NK-92 (cell line): ENCODE measurements around the gene CTAG1A.
"Not testable (repeated sequence)": the region's sequence is repeated elsewhere in the genome, so short reads cannot be mapped to it uniquely, and the experiment has no call there.

Experiments used
- DNase-seq: peaks from one replicate; lab custom pipeline; 2025; ENCODE audit not compliant: unreplicated experiment; lab: John Stamatoyannopoulos, UW

The CTAG1A gene

DNA sequence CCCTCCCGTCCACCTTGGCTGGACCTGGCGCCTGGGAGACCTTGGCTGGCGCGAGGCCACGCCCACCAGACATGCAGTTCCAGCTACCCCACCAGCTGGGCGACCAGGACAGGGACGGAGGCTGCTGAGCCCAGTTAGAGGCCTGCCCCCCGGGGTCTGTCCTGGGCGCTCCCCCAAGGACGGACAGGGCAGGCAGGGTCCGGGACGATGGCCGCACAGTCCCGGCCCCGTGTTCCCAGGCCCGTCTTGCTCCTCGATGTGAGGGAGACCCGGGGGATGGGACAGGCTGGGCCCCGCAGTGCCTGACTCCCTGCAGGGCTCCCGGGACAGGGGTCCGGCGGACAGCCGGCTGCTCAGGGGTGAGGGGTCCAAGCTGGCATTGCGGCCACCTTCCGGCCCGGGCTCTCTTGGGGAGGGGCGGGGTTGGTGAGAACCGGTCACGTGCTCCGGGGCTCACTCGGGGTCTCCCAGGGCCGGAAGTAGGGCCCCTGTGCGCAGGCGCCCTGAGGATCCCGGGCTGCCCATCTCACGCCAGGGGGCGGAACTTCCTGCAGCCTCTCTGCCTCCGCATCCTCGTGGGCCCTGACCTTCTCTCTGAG lies at the start of gene CTAG1A:
TSS of gene CTAG1A (plus strand) at position 549 of the 599 bp plus-strand sequence. CDS start 74 bp downstream, outside the sequence.
- not testable (repeated sequence) for DNase-seq

DNA sequence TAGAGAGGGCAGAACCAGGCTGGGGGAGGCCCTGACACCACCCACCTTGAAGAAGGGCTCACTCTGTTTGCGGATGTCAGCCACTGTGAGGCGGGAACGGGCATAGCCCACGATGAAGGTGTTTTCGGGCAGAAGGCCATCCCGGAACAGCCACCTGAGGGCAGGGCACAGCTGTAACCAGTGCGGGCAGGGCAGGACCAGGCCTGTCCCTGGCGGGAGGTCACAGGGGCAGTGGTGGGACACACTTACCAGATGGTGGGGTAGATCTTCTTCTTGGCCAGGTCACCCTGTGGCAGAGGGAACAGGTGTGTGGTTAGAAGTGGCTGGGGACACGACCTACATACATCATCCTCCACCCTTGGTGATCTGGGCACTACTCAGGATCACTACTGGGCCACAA lies 49.0 kb upstream of the CTAG1A start:
- DNase-seq = no peak

DNA sequence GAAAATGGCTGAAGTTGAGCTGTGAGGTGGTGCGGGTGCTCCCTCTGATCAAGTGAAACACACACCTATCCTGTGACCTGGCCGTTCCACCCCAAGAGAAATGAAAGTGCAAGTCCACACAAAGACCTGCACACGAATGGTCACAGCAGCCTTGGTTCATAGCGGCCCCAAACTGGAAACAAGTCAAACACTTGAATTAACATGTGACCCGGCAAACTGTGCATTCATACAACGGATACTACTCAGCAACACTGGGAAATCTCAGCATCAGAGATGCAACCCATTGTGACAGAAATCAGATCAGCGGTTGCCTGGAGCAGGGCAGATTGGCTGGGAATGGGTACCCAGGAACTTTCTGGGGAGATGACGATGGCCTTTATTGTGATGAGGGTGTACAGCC lies 45.9 kb upstream of the CTAG1A start:
- no peak for DNase-seq

DNA sequence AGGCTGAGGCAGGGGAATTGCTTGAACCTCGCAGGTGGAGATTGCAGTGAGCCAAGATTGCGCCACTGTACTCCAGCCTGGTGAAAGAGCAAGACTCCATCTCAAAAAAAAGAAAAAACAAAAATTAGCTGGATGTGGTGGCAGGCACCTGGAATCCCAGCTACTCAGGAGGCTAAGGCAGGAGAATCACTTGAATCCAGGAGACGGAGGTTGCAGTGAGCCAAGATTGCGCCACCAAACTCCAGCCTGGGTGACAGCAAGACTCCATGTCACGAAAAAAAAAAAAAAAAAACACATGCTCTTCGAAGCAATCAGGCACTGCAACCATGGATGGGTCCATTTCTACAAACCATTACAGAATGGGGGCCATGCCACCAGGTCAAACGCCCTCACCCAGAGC lies 44.6 kb upstream of the CTAG1A start:
- not testable (repeated sequence) for DNase-seq

DNA sequence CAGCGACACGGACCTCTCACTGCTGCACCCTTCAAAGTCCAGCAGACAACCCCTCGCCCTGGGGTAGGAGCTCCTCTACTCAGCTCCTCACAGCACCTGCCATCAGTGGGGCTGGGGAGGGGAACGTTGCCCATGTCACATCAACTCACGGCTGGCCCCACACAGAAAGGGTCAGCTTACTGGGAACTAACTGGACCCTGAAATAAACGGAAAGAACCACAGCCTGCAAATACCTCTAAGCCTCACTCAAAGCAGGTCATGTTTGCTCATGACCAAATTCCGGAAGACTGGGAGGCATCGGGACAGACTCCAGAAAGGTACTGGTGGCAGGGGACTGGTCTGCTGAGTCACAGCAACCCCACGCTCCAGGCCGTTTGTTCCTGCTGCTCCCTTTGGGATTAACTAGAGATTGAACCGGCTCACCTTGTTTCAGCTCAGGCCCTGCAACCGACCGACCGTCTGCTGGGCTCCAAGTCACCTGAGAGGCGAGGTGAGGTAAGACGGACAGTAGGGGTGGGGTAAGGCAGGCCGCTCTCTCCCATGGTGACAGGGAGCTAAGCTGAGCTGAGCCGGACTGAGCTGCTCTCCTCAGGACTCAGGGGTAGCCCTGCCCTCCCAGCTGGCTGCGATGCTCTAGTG lies 43.9 kb upstream of the CTAG1A start:
- DNase-seq = no peak

DNA sequence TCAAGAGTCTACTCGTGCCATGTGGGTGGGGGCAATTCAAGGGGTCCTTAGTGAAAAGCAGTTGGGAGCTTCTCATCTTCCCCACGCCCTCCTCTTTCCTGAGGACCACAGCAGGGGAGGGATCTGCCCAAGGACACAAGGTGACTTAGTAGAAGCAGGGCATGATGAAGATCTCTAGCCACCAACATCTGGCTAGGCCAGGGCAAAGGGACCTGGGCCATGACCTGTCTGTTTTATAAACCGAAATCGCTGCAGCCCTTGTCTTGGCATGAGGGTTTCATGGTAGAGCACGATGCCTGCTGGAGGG lies 43.4 kb upstream of the CTAG1A start:
- DNase-seq = no peak

DNA sequence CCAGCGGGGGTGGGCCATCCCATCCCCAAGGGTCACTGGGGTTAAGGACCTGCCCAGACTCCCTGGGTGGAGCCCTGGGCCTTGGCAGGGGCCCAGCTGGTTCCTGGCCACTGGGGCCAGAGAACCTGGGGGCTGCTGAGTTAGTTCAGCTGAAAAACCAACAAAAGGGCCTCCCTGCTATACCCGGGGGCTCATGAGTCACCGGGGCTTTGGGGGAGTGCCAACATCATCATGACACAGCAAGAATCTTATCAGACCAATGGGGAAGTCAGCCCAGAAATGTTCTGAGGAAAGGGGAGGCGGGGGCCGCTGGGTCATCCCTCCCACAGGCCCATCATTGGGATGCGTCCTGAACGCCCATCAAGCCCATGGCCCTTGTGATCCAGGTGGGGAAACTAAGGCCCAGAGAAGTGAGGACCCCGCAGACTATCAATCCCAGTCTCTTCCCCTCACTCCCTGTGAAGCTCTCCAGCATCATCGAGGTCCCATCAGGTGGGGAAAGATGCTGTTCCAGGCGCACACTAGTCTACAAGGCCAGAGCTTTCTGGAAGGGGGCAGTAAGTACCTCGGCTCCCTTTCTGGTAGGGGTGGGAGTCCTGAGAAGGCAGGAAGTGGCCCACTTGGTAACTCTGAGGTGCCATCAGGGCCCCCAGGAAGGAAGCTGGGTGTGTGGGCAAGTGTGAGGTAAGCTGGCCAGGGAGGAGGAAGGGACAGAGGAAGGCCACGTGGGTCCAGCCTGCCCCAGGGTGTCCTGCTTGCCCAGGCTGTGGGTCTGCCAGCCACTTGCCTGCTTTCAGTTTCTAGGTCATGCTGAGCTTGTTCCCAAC lies 42.8 kb upstream of the CTAG1A start:
- no peak for DNase-seq

DNA sequence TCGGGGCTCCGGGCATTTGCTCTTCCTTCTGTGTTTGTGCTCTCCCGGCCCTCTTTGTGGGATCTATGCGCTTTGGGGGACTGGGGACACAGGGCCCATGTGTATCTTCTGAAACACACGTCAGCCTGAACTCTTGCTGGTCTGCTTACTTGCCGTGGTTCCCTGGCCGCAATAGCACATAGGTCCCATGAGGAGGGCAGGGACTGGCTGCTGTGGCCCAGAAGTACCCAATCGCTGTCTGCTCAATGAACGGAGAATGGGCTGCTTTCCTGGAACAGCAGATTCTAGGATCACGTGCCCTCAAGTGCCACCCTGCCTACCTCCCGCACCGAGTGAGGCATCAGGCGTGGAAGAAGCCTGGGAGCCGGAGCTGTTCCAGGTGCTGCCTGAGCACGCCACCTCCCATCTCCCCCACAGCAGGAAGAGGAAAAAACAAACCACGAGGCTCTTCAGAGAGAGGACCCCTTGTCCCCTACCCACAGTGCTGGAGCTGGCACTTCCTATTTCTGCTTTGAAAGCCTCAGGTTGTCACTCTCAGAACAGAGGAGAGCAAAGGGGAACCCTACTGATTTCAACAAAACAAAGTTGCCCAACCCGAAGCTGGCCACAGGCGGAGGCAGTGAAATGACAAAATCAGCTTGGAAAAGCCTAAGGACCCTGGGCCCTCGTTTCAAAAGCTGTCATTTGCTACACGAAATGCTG lies 42.1 kb upstream of the CTAG1A start:
- no peak for DNase-seq

DNA sequence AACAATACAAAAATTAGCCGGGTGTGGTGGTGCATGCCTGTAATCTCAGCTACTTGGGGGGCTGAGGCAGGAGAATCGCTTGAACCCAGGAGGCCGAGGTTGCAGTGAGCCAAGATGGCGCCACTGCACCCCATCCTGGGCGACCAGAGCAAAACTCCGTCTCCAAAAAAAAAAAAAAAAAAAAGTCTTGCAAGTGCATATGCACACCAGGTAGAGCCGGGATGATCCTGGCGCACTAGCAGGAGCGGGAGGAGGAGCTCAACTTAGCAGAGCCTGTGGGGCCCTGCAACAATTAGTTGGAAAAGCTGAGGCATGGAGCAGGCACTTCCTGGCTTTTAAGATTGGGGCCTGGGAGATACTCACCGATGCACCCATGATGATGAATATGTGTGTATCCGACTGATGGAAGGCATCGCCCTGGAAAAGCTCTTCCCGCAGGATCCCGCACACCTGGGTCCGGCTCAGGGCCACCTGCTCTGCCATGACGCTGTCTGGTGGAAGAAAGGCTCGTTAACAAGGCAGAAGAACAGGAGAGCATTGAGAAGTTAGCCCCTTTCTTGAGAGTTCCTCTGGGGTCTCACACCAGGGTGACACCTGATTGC lies 39.2 kb upstream of the CTAG1A start:
- no peak for DNase-seq

DNA sequence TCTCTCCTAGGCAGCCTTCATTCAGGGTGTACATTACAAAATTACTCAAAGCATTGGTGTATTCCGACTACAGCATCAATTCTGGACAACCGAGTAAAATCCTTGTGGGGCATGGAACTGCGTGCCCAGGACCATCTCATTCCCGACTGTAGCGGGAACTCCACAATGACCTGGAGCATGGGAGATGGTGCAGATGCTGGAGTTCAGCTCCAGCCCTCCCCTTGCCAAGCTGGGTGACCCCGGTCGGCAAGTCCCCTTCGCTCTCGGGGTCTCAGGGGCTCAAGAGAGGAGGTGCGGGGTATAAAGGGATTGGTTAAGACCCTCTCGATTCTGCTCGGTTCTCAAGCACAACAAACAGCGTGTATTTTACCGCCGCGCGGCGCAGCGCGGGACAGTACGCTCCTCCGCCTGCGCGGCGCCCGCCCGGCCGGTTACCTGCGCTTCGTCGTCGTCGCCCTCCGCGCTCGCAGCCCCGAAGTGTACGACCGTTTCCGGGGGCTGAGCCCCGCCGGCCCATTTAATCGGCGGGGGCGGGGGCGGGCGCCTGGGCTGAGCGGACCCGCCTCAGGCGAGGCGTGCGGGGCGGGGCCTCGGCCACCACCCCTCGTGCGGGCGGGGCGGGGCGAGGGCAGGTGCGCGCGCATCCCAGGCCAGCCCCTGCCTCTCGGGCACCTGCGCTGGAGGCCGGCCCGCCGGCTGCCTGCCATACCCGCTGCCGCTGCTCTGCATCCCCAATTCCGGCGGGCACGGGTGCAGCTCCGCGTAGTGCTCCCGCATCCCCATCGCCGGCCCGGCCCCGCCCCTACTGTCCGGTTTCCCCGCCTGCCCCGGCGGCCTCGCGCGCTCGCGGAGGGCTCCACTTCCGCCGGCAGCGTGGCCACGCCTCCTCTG lies 38.3 kb upstream of the CTAG1A start, which contains the start of gene G6PD:
TSS of gene G6PD (minus strand) at position 493 of the 891 bp plus-strand sequence. CDS start 691 bp downstream, outside the sequence.
- DNase-seq = no peak

DNA sequence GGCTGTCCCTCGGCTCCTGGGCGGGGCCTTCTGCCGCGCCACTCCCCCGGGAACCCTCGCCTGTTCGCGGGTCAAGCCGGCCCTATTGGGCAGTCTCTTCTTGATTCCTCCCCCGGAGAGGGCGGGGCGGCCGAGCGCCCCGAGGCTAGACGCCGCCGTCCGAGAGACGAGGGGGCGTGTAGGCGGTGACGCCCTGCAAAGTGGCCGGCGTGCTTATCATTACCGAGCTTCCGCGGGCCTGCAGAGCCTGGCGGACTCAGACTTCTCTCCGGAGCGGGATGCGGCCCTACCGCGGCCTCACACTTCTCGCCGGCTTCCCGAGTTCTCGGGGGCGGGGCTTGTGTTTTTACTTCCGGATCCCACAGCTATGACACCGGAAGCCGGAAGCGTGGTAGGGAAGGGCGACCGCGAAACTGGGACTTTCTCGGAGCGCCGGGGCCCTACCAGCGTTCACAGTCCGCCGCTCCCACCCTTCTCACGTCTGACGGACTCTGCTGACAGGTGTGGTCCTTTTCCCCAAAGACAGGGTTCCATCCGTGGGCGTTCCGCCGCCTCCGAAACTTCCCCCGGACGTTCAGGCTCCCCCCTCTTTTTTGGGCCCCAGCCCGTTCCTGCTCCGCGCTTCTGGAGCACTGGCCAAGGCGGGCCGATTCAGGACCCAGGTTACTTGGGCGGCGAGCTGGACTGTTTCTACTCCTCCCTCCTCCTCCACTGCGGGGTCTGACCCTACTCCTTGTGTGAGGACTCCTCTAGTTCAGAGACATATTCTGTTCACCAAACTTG lies 37.5 kb upstream of the CTAG1A start, which contains the start of gene IKBKG:
TSS of gene IKBKG (plus strand) at position 376 of the 783 bp plus-strand sequence. CDS start 4,383 bp downstream, outside the sequence.
- peak; percentile 20 for DNase-seq

DNA sequence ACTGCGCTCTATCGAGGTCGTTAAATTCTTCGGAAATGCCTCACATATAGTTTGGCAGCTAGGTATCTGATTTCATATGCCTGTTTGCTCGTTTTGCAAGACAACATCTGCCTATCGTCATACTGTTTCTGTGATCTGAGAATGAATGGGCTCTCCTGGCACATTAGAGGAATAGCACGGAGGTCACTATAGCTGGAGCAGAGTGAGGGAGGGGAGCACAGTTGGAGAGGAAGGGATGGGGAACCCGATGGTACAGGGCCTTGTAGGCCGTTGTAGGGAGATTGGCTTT lies 37.0 kb upstream of the CTAG1A start:
- DNase-seq = no peak

DNA sequence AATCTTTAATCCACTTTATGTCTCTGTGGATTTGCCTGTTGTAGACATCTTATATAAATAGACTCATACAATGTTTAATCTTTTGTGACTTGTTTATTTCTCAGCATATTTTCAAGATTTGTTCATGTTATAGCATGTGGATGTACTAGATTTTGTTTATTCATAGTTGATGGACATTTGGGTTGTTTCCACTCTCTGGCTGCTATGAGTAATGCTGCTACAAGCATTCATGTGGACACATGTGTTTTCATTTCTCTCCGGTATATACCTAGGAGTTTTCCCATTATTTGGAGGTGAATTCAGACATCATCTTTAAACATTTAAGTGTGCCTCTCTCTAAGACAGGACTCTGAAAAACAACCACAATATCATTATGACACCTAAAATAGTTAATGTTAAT lies 35.2 kb upstream of the CTAG1A start:
- DNase-seq = no peak

DNA sequence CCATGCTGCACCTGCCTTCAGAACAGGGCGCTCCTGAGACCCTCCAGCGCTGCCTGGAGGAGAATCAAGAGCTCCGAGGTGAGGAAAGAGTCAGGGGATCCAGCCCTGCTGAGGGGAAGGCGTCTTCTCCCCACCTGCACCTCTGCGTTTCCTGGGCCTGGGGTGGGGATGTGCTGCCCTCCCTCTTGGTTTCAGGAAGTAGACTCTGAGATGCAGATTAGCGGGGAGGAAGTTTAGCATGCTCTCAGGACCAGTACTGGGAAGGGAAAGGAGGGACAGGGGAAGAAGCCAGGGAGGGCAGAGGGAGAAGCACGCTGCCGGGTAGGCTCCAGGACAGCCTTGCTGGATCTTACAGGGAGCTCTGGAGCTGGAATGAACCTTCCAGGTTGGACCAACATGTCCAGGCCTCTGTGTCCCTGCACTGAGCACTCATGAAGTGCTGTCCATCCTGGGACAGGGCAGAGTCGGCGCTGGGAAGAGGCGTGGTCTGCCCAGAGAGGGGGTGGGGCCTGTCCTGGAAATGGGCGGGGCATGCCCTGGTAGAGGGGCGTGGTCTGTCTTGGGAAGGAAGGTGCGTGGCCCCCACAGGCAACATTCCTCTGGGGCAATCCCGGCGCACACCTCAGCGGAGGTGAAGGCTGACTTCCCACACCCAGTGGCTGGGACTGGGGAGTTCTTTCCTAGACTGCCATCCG lies 32.7 kb upstream of the CTAG1A start:
- DNase-seq = not testable (repeated sequence)

DNA sequence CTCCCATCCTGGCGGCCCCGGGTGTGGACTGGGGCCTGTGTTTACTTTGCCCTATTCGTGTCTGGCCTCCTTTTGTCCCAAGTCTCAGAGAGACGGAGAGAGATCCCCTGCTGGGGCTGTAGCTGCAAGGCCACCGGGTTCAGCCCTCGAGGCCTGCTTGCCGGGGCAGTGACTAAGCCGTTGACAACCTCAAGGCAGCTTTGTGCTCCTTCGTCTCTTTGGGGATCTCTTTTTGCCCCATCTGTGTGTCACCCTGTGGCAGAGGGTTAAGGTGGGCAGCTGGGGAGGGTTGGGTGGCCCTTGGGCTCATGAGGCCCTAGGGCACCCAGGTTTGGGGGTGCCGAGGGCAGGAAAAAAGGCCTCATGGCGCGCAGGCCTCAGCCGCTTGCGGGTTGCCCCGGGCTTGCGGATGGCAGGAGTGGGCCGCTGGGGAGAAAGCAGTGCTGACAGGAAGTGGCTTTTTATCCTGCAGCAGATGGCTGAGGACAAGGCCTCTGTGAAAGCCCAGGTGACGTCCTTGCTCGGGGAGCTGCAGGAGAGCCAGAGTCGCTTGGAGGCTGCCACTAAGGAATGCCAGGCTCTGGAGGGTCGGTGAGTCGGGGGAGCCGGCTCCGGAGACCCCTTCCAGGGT lies 26.8 kb upstream of the CTAG1A start:
- DNase-seq = not testable (repeated sequence)

DNA sequence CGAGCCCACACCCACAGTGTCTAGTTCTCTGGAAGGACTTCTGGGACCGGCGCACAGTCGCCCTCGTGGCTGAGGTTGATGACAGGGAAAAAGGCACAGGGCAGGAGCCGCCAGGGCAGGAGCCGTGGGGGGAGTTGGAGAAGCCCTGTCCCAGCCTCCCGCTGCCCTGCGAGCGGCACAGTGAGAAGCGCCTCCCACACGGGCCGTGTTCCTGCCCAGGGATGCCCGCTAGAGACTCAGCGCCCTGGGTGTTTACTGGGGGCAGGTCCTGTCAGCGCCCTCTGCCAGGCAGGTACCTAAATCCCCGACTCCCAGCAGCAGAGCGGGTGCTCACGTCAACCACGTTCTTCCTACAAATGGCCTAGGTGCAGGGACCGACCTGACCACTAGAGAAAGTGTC lies 26.0 kb upstream of the CTAG1A start:
- not testable (repeated sequence) for DNase-seq

DNA sequence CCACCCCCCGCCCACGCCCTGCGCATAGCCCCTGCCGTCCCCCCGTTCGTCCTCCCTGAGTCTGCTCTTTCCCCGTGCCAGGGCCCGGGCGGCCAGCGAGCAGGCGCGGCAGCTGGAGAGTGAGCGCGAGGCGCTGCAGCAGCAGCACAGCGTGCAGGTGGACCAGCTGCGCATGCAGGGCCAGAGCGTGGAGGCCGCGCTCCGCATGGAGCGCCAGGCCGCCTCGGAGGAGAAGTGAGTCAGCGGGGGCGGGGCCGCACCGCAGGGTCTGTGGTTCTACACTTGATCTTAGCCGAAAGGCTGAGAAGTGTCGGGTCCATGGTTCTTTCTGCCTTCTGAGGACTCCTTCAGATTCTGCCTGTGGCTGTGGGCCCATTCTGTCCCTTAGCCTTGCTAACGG lies 24.6 kb upstream of the CTAG1A start:
- DNase-seq = not testable (repeated sequence)

DNA sequence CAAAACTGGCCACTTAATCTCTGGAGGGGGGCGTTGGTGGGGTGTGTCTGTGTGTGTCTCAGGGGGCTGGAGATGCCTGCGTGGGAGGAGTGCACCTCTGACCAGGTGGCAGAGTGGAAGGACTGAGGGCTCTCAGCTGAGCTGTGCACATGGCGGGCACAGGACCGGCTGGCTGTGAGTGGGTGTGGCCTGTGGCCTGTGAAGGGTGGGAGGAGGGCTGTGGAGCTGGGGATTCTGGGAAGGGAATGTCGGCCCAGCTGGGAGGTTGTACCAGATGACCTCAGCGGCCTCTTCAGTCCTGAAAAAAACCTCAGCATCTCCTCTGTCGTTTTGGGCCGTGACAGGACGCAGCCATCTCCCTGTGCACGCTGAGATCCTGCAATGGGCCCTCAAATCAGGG lies 22.6 kb upstream of the CTAG1A start:
- DNase-seq = not testable (repeated sequence)
